Activated naive CD8-positive, alpha-beta T cell treated with anti-CD3 and anti-CD28 coated beads for 36 hours (primary cell): ENCODE results near the gene PODNL1. TPM values are rescaled to one million over a fixed set of nuclear protein-coding genes. Genes with fewer than 3 reads are reported as not detected.

Source experiments
- DNase-seq: peaks from one replicate; pipeline ENCODE4 v3.0.0; 2021
- H3K27ac Mint-ChIP-seq: one replicate; pipeline ENCODE4 v1.8.0; 2022; ENCODE audit warnings: mild to moderate bottlenecking, moderate library complexity, mixed read lengths
- H3K27me3 Mint-ChIP-seq: one replicate; pipeline ENCODE4 v1.8.0; 2022; ENCODE audit warnings: mild to moderate bottlenecking, mixed read lengths
- H3K36me3 Mint-ChIP-seq: one replicate; pipeline ENCODE4 v1.8.0; 2021; ENCODE audit warnings: mild to moderate bottlenecking, mixed read lengths
- H3K4me1 Mint-ChIP-seq: one replicate; pipeline ENCODE4 v1.8.0; 2021; ENCODE audit warnings: mixed read lengths
- H3K4me3 Mint-ChIP-seq: one replicate; pipeline ENCODE4 v1.8.0; 2022; ENCODE audit warnings: mild to moderate bottlenecking, moderate library complexity, mixed read lengths
- H3K9me3 Mint-ChIP-seq: one replicate; pipeline ENCODE4 v1.8.0; 2022; ENCODE audit warnings: mixed read lengths
- total RNA-seq, 2 experiments: library from RNA; stranded (reverse); gene quantifications; one replicate each; pipeline ENCODE4 v1.2.3, GENCODE V29; 2021

Gene PODNL1
- total RNA-seq, 2 experiments from 2014 or later = not detected

DNA sequence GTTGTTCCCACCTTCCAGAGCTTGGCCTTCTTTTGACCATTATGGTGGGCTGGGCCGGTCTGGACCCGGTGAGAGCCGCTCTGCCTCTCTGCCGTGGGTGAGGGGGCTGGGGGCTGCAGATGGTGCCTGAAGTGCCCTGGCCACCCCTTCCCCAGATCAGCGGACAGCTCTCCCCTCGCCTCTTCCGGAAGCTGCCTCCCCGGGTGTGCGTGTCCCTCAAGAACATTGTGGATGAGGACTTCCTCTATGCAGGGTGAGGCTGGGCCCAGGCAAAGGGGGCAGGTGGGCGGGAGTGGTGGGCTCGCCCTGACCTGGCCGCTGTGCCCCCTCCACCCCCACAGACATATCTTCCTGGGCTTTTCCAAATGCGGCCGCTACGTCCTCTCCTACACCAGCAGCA is 16.0 kb upstream of the PODNL1 start:
- Mint-ChIP-seq H3K4me3 (peak overlapping the region; percentile 97), H3K36me3 (peaks cover 3% of the 10 kb centered on the region), H3K9me3 (no peaks in the 10 kb centered on the region), H3K27me3 (no peaks in the 10 kb centered on the region), H3K27ac (no peak overlapping the region), H3K4me1 (peaks cover 9% of the 10 kb centered on the region)
- DNase-seq = no peak

DNA sequence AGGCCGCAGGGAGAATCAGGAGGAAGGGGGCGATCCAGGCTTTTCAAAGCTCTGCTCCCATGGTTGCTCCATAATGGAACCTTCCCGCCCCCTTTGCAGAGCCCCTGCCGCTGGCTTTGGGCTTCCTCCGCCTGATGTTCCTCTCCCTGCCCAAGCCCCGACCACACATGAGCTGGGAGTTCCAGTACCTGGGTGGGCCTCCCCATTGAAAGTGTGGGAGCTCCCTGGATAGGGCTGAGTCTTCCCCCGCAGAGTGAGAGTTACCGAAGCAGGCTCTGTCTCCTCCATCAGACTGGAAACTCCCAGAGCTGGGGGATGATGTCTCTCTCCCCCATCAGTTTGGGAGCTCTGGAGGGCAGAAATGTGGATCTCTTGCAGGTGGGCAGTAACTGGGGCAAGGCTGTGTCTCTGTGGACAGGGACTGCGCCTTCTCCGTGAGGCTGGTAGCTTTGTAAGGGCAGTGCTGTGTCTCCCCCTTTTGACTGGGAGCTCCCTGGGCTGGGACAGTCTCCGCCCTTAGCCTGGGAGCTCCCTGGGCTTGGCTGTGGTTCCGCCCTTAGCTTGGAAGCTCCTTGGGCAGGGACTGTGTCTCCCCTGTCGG is 14.8 kb upstream of the PODNL1 start:
- Mint-ChIP-seq H3K4me3 (peak overlapping the region; percentile 97), H3K4me1 (peaks cover 9% of the 10 kb centered on the region), H3K36me3 (peaks cover 3% of the 10 kb centered on the region), H3K27ac (peak overlapping the region; percentile 78), H3K9me3 (no peaks in the 10 kb centered on the region), H3K27me3 (no peaks in the 10 kb centered on the region)
- DNase-seq = no peak

DNA sequence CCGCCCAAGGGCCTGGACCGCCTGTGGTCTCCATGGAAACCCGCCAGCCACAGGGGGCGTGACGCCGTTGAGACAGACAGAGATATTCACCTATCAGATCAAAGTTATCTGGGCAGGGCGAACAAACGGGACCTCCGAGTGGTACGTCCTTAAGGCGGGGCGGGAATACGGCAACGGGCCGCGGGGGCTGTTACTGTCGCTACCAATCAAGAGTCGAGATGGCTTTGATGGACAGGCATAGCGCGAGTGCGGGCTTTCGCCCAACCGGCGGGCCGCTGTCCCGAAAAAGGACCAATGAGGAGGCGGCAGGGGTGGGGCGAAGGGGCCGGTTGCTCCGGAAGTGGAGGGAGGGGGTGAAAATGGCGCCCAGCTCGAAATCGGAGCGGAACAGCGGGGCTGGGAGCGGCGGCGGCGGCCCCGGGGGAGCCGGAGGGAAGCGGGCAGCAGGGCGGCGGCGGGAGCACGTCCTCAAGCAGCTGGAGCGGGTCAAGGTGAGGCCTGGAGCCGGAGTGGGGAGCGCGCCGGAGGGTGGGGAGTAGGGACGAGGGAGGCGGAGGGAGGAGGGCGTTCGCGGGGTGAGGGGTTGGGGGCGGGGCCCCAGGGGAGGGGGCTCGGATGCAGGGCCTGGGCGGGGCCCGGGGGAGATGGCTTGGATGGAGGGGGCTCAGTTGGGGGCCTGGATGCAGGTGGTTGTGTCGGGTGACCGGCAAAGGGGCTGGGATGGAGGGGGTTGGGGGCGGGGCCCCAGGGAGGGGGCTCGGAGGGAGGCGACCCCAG is 14.1 kb upstream of the PODNL1 start, which contains the start of gene DCAF15:
Gene DCAF15, plus strand, starts transcription at position 356 of the 777 bp plus-strand sequence. Its CDS starts 4 bp downstream, at position 360.
- Mint-ChIP-seq H3K36me3 (peaks cover 3% of the 10 kb centered on the region), H3K27ac (peak within 1 kb of the TSS; percentile 90), H3K9me3 (no peaks in the 10 kb centered on the region), H3K27me3 (no peaks in the 10 kb centered on the region), H3K4me1 (peaks cover 9% of the 10 kb centered on the region), H3K4me3 (peak within 1 kb of the TSS; percentile 97)
- DNase-seq = peak; percentile 99

DNA sequence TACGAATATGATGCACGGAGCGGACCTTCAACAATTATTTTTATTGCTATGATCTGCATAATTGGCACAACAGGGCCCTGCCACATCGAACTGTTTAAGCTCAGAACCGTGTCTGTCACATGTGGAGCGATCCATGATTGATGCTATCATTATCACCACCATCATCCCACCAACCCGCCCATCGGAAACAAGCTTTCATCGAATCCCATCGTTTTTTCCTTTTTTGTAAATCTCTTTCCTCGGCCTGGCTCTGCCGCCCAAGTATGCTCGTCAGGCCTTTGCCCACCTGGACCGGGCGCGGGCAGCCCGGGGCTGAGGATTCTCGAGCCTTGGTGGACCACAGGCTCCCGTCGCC is 13.6 kb upstream of the PODNL1 start:
- Mint-ChIP-seq H3K4me3 (peak overlapping the region; percentile 97), H3K4me1 (peaks cover 9% of the 10 kb centered on the region), H3K36me3 (peaks cover 3% of the 10 kb centered on the region), H3K27me3 (no peaks in the 10 kb centered on the region), H3K27ac (peak overlapping the region; percentile 90), H3K9me3 (no peaks in the 10 kb centered on the region)
- no peak for DNase-seq

DNA sequence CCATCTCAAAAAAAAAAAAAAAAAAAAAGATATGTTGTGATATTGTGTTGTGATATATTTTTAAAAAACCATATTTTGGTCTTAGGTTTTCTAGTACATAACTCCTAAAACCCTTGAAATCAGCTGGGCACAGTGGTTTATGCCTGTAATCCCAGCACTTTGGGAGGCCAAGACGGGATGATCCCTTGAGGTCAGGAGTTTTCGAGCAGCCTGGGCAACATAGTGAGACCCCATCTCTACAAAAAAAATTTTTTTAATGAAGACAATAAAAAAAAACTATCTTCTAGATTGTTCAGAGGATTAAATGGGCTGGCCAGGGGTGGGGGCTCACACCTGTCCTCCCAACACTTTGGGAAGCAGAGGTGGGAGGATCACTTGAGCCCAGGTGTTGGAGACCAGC is 12.8 kb upstream of the PODNL1 start:
- peaks cover 3% of the 10 kb centered on the region for H3K36me3 Mint-ChIP-seq
- H3K4me1 Mint-ChIP-seq = peaks cover 9% of the 10 kb centered on the region
- H3K4me3 Mint-ChIP-seq = no peak overlapping the region
- no peak for DNase-seq
- H3K27ac Mint-ChIP-seq = no peak overlapping the region
- H3K9me3 Mint-ChIP-seq = no peaks in the 10 kb centered on the region
- no peaks in the 10 kb centered on the region for H3K27me3 Mint-ChIP-seq

DNA sequence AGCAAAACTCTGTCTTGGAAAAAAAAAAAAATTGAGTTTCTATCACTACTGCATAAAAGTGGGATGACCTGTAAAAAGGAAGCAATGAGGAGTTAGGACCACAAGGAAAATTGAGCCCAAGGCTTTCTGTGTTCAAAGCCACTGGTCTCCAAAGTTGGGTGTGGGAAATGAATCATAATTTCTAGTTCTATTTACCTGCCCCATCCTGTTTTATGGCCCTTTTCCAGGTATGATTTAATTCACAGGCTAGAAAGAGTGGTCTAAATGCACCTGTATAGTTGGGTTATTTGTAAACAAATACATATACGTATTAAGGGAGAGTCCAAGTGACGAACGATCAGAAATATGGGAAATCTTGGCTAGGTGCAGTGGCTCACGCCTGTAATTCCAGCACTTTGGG is 8.2 kb upstream of the PODNL1 start:
- Mint-ChIP-seq H3K27ac (no peak overlapping the region), H3K4me3 (no peak overlapping the region), H3K36me3 (no peaks in the 10 kb centered on the region), H3K27me3 (no peaks in the 10 kb centered on the region), H3K4me1 (no peaks in the 10 kb centered on the region), H3K9me3 (no peaks in the 10 kb centered on the region)
- no peak for DNase-seq

DNA sequence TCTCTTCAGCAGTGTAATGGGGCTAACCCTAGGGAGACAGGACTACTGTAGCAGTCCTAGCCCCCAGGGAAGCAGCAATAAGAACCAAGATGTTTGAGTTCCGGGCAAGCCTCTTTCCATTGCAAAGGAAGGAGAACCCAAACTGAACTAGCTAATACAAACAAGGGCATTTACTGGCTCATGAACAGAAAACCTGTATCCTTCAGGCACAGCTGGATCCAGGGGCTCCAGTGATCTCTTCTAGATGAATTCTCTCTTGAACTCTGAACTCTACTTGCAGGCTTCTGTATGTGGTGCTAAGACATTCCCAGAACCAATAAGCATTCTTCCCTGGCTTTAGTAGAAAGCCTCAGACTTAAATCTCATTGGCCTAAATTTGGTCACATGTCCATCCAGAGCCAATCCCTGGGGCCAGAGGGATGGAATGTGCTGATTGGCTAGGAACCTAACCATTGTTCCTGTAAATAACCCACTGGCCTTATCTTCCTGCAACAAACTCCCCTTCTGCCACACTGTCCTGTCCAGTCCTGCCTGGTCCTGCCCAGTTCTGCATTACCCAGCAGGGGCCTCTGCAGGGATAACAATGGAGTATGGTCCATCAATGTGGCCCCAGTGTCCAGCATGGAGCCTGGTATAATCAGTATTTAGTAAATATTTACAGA is 3.9 kb upstream of the PODNL1 start:
- Mint-ChIP-seq H3K4me3 (no peak overlapping the region), H3K27ac (no peak overlapping the region), H3K4me1 (no peaks in the 10 kb centered on the region), H3K9me3 (no peaks in the 10 kb centered on the region), H3K27me3 (peaks cover 7% of the 10 kb centered on the region), H3K36me3 (no peaks in the 10 kb centered on the region)
- no peak for DNase-seq

DNA sequence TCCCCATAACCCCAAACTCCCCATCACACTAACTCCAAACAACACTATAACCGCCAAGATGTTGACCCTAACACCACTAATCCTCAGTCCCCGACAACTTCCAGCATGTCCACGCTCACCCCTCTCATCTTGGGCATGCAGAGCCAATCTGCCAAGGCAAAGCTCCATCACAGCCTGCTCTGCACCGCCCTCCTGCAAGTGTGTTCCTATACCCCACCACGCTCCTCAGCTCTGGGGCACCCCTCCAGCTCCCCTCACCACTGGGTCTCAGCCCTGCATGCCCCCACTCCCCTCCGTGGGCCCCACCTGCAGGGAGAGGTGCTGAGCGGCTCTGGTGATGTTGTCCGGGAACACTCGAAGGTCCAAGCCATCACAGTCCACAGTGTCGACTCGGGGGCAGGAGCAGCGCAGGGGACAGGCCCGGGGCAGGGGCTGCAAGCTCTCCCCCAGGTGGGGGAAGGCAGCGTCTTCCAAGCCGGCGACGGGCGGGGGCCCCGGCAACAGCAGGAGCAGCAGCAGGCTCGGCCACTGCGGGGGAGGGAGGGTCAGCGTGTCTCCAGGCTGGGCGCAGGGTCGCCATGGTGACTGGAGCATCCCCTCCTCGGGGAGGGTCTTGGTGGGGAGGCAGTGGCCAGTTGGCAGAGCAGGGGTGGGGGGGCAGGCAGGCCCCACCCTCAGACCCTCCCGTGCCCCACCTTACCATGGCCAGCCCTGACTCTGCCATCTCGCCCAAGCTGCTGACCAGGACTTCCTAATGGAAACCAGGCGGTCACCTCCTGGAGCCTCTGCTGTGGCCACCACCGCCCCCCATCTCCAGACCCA is 527 bp downstream of the PODNL1 start:
- H3K4me1 Mint-ChIP-seq = no peaks in the 10 kb centered on the region
- peaks cover 14% of the 10 kb centered on the region for H3K27me3 Mint-ChIP-seq
- no peaks in the 10 kb centered on the region for H3K9me3 Mint-ChIP-seq
- no peak for DNase-seq
- H3K36me3 Mint-ChIP-seq = no peaks in the 10 kb centered on the region
- H3K4me3 Mint-ChIP-seq = no peak overlapping the region
- H3K27ac Mint-ChIP-seq = no peak overlapping the region

DNA sequence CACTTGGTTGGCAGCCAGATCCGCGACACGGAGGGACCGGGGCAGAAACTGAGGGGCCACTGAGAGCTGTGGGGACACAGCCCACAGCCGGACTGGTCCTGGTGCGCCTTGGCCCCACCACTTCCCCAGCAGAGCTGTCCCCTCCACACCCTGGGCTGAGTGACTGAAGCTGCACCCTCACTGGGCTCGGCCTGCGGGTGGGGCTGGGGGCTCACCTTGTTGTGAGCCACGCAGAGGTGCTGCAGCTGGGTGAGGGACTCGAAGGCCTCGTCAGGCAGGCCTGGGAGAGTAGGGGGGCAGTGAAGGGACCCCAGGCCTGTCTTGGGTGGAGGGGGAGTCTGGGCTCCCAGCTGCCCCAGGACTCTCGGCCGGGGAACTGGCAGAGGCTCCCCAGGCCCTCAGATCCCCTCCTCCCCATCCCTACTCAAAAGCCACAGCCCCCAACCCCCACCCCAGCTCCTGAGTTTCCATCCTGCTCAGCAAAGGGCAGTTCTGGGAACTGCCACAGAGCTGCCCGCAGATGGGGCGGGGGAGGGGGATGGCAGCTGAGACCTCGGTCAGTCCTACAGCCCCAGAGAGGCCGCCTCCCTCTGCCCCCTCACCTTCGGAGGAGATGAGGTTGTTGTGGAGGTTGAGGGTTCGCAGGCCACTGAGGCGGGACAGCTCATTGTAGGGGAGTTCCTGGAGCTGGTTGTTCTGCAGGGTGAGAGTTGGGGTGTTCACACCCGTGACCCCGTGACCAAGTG is 2.3 kb downstream of the PODNL1 start:
- Mint-ChIP-seq H3K4me3 (no peak overlapping the region), H3K36me3 (no peaks in the 10 kb centered on the region), H3K27me3 (peaks cover 14% of the 10 kb centered on the region), H3K9me3 (no peaks in the 10 kb centered on the region), H3K27ac (no peak overlapping the region), H3K4me1 (no peaks in the 10 kb centered on the region)
- no peak for DNase-seq

DNA sequence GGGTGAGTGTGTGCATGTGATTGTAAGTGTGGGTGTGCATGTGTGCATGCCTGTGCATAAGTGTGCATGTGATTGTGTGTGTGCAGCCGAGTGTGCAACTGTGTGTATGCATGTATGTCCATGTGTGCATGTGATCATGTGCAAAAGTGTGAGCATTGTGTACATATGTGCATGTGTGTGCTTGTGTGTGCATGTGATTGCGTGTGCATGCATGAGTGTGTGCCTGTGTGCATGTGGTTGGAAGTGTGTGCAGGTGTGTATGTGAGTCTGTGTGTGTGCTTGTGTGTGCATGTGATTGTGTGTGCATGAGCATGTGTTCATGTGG is 3.5 kb downstream of the PODNL1 start:
- Mint-ChIP-seq H3K27me3 (peaks cover 14% of the 10 kb centered on the region), H3K9me3 (no peaks in the 10 kb centered on the region), H3K27ac (no peak overlapping the region), H3K4me3 (no peak overlapping the region), H3K36me3 (no peaks in the 10 kb centered on the region), H3K4me1 (no peaks in the 10 kb centered on the region)
- no peak for DNase-seq

DNA sequence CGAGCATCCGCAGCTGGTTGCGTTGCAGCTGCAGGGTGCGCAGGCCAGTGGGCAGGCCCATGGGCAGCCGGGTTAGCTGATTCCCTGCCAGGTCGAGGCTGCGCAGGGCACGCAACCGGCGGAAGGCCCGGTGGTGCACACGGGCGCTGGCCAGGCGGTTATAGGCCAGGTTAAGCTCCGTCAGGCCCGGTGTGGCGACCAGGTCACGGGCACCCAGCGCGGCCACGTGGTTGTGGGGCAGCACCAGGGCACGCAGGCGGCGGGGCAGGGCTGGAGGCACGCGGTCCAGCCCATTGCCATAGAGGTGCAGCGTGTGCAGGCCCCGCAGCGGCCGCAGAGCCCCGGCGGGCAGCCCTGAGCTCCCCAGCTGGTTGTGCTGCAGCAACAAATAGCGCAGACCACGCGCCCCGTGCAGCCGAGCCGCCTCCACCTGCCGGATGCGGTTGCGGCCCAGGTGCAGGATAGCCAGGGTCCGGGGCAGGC is 5.3 kb downstream of the PODNL1 start:
- Mint-ChIP-seq H3K4me3 (no peak overlapping the region), H3K4me1 (no peaks in the 10 kb centered on the region), H3K27ac (no peak overlapping the region), H3K27me3 (peaks cover 14% of the 10 kb centered on the region), H3K9me3 (no peaks in the 10 kb centered on the region), H3K36me3 (peaks cover 4% of the 10 kb centered on the region)
- no peak for DNase-seq

DNA sequence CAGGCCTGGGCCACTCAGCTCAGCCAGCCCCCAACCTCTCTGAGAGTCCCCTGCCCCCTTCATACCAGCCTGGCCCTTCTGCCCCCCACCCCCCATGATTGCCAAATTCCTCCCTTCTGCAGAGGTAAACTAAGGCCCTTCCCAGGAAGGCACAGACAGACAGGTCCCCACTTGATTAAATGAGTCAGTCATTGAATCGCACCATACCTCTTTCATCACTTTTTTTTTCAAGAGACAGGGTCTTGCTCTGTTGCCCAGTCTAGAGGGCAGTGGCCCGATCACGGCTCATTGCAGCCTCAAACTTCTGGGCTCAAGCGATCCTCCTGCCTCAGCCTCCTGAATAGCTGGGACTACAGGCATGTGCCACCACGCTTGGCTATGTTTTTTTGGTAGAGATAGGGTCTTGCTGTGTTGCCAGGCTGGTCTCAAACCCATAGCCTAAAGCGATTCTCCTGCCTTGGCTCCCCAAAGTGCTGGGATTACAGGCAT is 6.0 kb downstream of the PODNL1 start:
- H3K4me3 Mint-ChIP-seq = no peak overlapping the region
- DNase-seq = no peak
- H3K4me1 Mint-ChIP-seq = no peaks in the 10 kb centered on the region
- H3K36me3 Mint-ChIP-seq = peaks cover 6% of the 10 kb centered on the region
- no peak overlapping the region for H3K27ac Mint-ChIP-seq
- no peaks in the 10 kb centered on the region for H3K9me3 Mint-ChIP-seq
- H3K27me3 Mint-ChIP-seq = peaks cover 8% of the 10 kb centered on the region

DNA sequence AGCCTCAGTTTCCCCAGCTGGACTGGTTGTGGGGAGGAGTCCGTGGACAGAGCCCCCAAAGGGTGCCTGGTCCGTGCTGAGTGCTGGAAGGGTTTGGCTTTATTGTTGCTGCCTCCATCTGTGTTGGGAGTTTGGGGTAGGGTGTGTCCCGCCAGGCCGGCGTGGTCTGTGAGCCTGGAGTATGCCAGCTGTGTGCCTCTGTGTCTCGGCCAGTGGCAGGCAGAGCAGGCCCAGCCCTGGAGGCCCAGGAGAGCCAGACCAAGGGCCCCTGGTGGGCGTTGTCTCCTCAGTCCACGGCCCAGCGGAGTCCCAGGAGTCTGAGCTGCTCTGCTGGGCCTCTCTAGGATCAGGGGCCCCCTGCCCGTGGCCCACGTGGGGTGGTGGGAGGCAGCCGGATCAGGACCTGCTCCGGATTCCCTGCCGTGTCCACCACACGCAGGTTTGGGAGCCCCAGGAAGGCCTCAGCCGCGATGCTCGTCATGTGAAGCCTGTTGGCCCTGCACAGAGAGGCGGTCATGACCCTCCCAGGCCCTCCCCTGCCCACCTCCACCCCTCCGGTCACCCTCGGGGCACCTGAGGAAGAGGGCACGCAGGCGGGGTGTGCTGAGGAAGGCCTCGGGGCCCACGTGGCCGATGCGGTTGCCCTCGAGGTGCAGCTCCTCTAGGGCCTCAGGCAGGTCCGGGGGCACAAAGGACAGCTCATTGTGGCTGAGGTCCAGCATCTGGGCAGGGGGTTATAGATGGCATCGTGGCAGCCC is 6.6 kb downstream of the PODNL1 start:
- no peak overlapping the region for H3K27ac Mint-ChIP-seq
- H3K9me3 Mint-ChIP-seq = no peaks in the 10 kb centered on the region
- DNase-seq = no peak
- H3K27me3 Mint-ChIP-seq = peaks cover 7% of the 10 kb centered on the region
- H3K4me3 Mint-ChIP-seq = no peak overlapping the region
- H3K36me3 Mint-ChIP-seq = peaks cover 9% of the 10 kb centered on the region
- H3K4me1 Mint-ChIP-seq = no peaks in the 10 kb centered on the region

DNA sequence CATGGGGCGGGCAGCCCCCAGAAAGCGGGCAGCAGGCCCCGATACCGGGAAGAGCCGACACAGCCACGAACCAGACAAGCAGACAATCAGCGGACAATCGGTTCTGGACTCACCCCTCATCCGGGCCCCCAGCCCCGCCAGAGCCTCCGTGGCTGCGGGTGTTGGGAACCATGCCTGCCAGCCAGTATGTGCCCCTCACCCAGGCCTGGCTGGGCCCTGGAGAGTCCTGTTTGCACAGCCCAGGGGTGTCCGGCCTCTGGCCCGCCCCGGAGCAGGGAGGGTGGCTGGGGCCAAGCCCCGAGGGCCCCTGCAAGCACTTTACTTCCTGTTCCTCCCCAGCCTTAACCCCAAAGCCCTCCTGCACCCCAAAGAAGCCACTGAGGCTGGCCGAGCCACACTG is 7.8 kb downstream of the PODNL1 start:
- peaks cover 4% of the 10 kb centered on the region for H3K27me3 Mint-ChIP-seq
- no peak overlapping the region for H3K4me3 Mint-ChIP-seq
- no peaks in the 10 kb centered on the region for H3K4me1 Mint-ChIP-seq
- H3K9me3 Mint-ChIP-seq = no peaks in the 10 kb centered on the region
- peaks cover 12% of the 10 kb centered on the region for H3K36me3 Mint-ChIP-seq
- DNase-seq = no peak
- H3K27ac Mint-ChIP-seq = no peak overlapping the region
